Bronchial epithelial cell (primary cell): ENCODE results near the gene CLEC1B. TPM values are rescaled to one million over a fixed set of nuclear protein-coding genes. Genes with fewer than 3 reads are reported as not detected.
"Not testable (repeated sequence)": the region's sequence is repeated elsewhere in the genome, so short reads cannot be mapped to it uniquely, and the experiment has no call there.

Source experiments
- DNase-seq: peaks from one replicate; pipeline ENCODE4 v3.0.0-alpha.2; 2010; ENCODE audit warnings: low read depth
- FAIRE-seq: peaks from 2 replicates; lab custom pipeline; 2011; peaks lifted over from hg19 to GRCh38; lab: Jason Lieb, UNC
- H3K27me3 ChIP-seq: 2 replicates; pipeline ENCODE4 v1.5.1; 2011; ENCODE audit warnings: low read length; ENCODE audit not compliant: control insufficient read depth, insufficient read depth
- H3K36me3 ChIP-seq: 2 replicates; pipeline ENCODE4 v1.5.1; 2011; ENCODE audit warnings: low read length; ENCODE audit not compliant: control insufficient read depth, insufficient read depth
- H3K4me3 ChIP-seq: 2 replicates; pipeline ENCODE4 v1.5.1; 2011; ENCODE audit warnings: mild to moderate bottlenecking, low read depth, low read length, control low read depth
- total RNA-seq: library from RNA; depleted of rRNA; stranded (reverse); fragments of >200 nt; gene quantifications from 2 replicates; pipeline ENCODE4 v1.2.1, GENCODE V29; 2014
- TF ChIP-seq, protein P1 (sequence below): IDR thresholded peaks from 2 replicates; pipeline ENCODE4 v1.5.1; 2011; ENCODE audit warnings: mild to moderate bottlenecking, moderate library complexity, low read length, control low read depth, inconsistent platforms; ENCODE audit not compliant: insufficient read depth, severe bottlenecking

The CLEC1B gene
- total RNA-seq, 1 donor from 2014 or later, result not detected

DNA sequence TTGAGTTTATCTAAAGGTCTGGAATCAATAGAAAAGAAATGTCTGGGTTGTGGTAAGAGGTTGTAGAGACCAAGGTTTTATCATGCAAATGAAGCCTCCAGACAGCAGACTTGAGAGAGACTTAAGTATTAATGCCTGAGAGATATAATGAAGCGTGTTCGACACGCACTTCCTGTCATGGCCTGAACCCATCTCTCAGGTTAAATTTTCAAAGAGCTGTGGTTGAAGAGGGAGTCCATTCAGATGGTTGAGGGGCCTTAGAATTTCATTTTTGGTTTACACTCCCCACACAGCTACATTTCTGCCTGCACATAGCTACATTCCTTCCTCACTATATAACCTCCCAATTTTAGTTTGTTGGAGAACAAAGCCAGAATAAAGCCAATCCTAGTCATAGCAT lies 37.8 kb downstream of the CLEC1B start:
- Histone ChIP-seq H3K36me3 (no peaks in the 10 kb centered on the region), H3K4me3 (no peak overlapping the region), H3K27me3 (no peaks in the 10 kb centered on the region)
- TF ChIP-seq, protein P1, sequence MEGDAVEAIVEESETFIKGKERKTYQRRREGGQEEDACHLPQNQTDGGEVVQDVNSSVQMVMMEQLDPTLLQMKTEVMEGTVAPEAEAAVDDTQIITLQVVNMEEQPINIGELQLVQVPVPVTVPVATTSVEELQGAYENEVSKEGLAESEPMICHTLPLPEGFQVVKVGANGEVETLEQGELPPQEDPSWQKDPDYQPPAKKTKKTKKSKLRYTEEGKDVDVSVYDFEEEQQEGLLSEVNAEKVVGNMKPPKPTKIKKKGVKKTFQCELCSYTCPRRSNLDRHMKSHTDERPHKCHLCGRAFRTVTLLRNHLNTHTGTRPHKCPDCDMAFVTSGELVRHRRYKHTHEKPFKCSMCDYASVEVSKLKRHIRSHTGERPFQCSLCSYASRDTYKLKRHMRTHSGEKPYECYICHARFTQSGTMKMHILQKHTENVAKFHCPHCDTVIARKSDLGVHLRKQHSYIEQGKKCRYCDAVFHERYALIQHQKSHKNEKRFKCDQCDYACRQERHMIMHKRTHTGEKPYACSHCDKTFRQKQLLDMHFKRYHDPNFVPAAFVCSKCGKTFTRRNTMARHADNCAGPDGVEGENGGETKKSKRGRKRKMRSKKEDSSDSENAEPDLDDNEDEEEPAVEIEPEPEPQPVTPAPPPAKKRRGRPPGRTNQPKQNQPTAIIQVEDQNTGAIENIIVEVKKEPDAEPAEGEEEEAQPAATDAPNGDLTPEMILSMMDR, result no peak
- FAIRE-seq (no peak), DNase-seq (no peak)

DNA sequence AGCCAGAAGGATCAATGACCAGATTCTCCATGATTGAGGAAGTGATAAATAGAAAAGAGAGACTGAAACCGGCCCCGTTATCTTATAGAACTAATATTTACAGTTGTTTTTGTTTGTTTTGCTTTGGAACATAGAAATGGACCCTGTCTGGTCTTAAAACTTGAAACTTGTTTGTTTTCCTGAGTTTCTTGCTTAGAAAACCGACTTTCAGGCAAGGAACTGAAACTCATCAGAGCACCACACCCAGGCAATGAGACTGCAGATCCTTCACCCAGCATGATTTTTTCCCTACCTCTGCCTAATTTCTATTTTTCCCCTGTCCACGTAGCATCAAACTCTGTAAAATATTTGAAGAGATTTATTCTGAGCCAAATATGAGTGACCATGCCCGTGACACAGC lies 38.3 kb downstream of the CLEC1B start:
- TF ChIP-seq, protein P1, result no peak
- no peaks in the 10 kb centered on the region for H3K27me3 ChIP-seq
- no peak overlapping the region for H3K4me3 ChIP-seq
- no peak for FAIRE-seq
- H3K36me3 ChIP-seq, result no peaks in the 10 kb centered on the region
- DNase-seq, result no peak

DNA sequence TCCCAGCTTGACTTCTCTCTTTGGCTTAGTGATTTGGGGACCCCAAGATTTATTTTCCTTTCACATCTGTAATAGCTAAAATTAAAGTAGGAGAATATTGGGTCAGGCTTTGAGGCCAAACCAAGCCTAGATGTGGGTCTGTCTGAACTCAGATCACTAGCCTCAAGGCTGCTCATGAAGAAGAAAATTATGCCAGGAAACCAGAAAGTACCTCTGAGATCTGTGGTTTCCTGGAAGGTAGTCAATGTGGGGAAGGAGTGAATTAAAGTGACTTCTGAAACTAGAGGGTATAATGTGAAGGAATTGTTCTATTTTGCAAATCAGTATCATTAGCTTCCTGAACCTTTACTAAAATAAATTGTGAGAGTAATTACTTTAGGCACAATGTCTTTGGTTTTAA lies 41.1 kb downstream of the CLEC1B start:
- DNase-seq (no peak), FAIRE-seq (no peak)
- H3K36me3 ChIP-seq, result no peaks in the 10 kb centered on the region
- no peak overlapping the region for H3K4me3 ChIP-seq
- TF ChIP-seq, protein P1, result no peak
- no peaks in the 10 kb centered on the region for H3K27me3 ChIP-seq

DNA sequence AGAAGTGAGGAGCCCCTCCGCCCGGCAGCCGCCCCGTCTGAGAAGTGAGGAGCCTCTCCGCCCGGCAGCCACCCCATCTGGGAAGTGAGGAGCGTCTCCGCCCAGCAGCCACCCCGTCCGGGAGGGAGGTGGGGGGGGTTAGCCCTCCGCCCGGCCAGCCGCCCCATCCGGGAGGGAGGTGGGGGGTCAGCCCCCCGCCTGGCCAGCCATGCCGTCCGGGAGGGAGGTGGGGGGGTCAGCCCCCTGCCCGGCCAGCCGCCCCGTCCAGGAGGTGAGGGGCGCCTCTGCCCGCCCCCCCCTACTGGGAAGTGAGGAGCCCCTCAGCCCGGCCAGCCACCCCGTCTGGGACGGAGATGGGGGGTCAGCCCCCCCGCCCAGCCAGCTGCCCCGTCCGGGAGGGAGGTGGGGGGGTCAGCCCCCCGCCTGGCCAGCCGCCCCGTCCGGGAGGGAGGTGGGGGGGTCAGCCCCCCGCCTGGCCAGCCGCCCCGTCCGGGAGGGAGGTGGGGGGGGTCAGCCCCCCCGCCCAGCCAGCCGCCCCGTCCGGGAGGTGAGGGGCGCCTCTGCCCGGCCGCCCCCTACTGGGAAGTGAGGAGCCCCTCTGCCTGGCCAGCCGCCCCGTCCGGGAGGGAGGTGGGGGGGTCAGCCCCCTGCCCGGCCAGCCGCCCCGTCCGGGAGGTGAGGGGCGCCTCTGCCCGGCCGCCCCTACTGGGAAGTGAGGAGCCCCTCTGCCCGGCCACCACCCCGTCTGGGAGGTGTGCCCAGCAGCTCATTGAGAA lies 45.8 kb downstream of the CLEC1B start:
- not testable (repeated sequence) for H3K4me3 ChIP-seq, H3K36me3 ChIP-seq, DNase-seq, FAIRE-seq, H3K27me3 ChIP-seq

DNA sequence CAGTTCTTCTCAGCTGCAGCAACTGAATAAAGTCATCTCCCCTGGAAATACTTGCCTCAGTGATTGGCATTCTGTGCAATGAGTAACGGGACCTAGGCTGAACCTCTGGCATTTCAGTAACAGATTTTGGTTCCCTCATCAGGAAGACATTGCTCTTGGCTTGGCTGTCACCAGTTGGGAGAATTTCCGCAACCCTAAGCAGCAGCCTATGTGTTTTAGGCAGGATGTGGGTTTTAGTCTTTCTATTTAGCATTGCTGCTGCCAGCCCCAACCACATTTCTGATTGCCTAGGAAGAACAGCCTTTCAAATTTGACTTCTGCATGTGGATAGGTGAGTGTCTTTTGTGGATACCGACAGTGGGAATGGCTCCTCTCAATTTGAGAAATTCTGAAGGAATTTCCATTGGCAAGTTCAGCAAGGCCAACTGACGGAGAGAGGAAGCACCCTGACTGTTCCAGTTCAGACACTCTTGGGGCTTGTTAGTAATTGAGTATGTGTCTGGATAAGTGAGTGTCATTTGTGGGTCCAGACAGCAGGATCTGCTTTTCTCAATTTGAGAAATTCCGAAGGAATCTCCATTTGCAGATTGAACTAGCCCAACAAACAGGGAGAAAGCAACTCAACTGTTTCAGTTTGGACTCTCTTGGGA lies 47.8 kb downstream of the CLEC1B start:
- no peak for FAIRE-seq
- H3K27me3 ChIP-seq, result peaks cover 2% of the 10 kb centered on the region
- no peaks in the 10 kb centered on the region for H3K36me3 ChIP-seq
- TF ChIP-seq, protein P1, result no peak
- no peak for DNase-seq
- H3K4me3 ChIP-seq, result no peak overlapping the region

DNA sequence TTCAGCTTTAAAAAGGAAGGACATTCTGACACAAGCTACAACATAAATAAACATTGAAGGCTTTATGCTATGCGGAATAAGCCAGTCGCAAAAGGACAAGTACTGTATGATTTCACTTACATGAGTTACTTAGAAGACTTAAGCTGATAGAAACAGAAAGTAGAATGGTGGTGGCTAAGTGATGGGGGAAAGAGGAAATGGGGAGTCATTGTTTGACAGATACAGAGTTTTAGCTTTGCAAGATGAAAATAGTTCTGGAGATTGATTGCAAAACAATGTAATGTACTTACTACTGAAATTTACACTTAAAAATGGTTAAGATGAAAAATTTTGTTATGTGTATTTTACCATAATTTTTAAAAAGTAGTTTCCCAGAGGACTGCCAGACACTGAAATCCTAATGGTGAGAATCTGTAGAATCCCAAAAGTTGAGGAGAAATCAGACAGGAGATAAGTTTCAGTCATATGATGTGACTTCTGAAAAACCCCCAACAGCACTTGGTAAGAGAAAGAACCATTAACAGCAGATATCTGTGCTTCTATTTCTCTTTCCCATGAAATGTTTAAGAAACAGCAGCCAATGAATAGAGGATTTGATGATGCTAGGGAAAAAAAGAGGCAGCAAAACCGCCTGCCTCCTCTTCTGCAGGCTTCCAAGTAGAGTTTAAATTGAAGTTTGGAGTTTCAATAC lies 50.2 kb downstream of the CLEC1B start:
- no peak overlapping the region for H3K4me3 ChIP-seq
- TF ChIP-seq, protein P1, result no peak
- FAIRE-seq, result no peak
- DNase-seq, result no peak
- no peaks in the 10 kb centered on the region for H3K36me3 ChIP-seq
- H3K27me3 ChIP-seq, result peaks cover 2% of the 10 kb centered on the region
